ENCODE measurements around the gene TRANK1.

- TF ChIP-seq, protein P1, sequence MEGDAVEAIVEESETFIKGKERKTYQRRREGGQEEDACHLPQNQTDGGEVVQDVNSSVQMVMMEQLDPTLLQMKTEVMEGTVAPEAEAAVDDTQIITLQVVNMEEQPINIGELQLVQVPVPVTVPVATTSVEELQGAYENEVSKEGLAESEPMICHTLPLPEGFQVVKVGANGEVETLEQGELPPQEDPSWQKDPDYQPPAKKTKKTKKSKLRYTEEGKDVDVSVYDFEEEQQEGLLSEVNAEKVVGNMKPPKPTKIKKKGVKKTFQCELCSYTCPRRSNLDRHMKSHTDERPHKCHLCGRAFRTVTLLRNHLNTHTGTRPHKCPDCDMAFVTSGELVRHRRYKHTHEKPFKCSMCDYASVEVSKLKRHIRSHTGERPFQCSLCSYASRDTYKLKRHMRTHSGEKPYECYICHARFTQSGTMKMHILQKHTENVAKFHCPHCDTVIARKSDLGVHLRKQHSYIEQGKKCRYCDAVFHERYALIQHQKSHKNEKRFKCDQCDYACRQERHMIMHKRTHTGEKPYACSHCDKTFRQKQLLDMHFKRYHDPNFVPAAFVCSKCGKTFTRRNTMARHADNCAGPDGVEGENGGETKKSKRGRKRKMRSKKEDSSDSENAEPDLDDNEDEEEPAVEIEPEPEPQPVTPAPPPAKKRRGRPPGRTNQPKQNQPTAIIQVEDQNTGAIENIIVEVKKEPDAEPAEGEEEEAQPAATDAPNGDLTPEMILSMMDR (IDR thresholded peaks at IDR 0.05) = no peak
- TF ChIP-seq POLR2A (IDR thresholded peaks at IDR 0.05) = no peak
Measured at GRCh38 chr3:36972163-36972562, 27.3 kb upstream of the TRANK1 start.
